IgD-negative memory B cell (primary cell): Measurements from ENCODE around the gene RGS3. TPM values are rescaled to one million over a fixed set of nuclear protein-coding genes. Genes with fewer than 3 reads are reported as not detected.
"Not testable (repeated sequence)": the region's sequence is repeated elsewhere in the genome, so short reads cannot be mapped to it uniquely, and the experiment has no call there.

Experiments used
- H3K27ac Mint-ChIP-seq, 3 donors: one replicate each; pipeline ENCODE4 v1.8.0; 2020 to 2022; ENCODE audit warnings: mild to moderate bottlenecking in 3 of 3, mixed read lengths in 3 of 3, moderate library complexity in 1 of 3
- H3K27me3 Mint-ChIP-seq: one replicate; pipeline ENCODE4 v1.8.0; 2021; ENCODE audit warnings: mixed read lengths
- H3K36me3 Mint-ChIP-seq: one replicate; pipeline ENCODE4 v1.8.0; 2020; ENCODE audit warnings: mild to moderate bottlenecking, mixed read lengths
- H3K4me1 Mint-ChIP-seq, 3 donors: one replicate each; pipeline ENCODE4 v1.8.0; 2020 to 2022; ENCODE audit warnings: mixed read lengths in 3 of 3, mild to moderate bottlenecking in 1 of 3
- H3K4me3 Mint-ChIP-seq, 4 donors: one replicate each; pipeline ENCODE4 v1.8.0; 2020 to 2022; ENCODE audit warnings: mild to moderate bottlenecking in 4 of 4, mixed read lengths in 4 of 4, moderate library complexity in 3 of 4
- H3K9me3 Mint-ChIP-seq, 3 donors: one replicate each; pipeline ENCODE4 v1.8.0; 2020 to 2021; ENCODE audit warnings: mixed read lengths in 3 of 3, mild to moderate bottlenecking in 1 of 3
- polyA plus RNA-seq: library from polyadenylated mRNA; unstranded; fragments of 300-500 nt; fragmentation: Illumina TruSeq; gene quantifications from one replicate; pipeline ENCODE4 v1.2.3, GENCODE V29; 2021

Gene RGS3
- polyA plus RNA-seq, 1 donor from 2014 or later = 16.2 TPM

GRCh38 chr9:113491147-113491546, 27.6 kb downstream of the RGS3 start:
- H3K4me3 Mint-ChIP-seq, H3K27ac Mint-ChIP-seq, H3K4me1 Mint-ChIP-seq, H3K27me3 Mint-ChIP-seq, H3K36me3 Mint-ChIP-seq, H3K9me3 Mint-ChIP-seq: not testable (repeated sequence)

- Mint-ChIP-seq H3K27me3 (no peaks in the 10 kb centered on the region), H3K4me3 (no peak overlapping the region), H3K27ac (no peak overlapping the region), H3K36me3 (no peaks in the 10 kb centered on the region), H3K9me3 (no peaks in the 10 kb centered on the region), H3K4me1 (peaks cover 0 to 2% (median 0%) of the 10 kb centered on the region in 3 donors)
Observed at GRCh38 chr9:113492343-113493202, 29.0 kb downstream of the RGS3 start.

GRCh38 chr9:113493203-113493520, 29.6 kb downstream of the RGS3 start:
- Mint-ChIP-seq H3K9me3 (no peaks in the 10 kb centered on the region), H3K4me1 (peaks cover 0 to 2% (median 0%) of the 10 kb centered on the region in 3 donors), H3K36me3 (no peaks in the 10 kb centered on the region), H3K27me3 (no peaks in the 10 kb centered on the region), H3K27ac (no peak overlapping the region), H3K4me3 (no peak overlapping the region)

GRCh38 chr9:113495526-113495925, 32.0 kb downstream of the RGS3 start:
- Mint-ChIP-seq H3K4me3 (no peak overlapping the region), H3K27ac (no peak overlapping the region), H3K27me3 (no peaks in the 10 kb centered on the region), H3K36me3 (peaks cover 1% of the 10 kb centered on the region), H3K4me1 (peaks cover 0 to 3% (median 0%) of the 10 kb centered on the region in 3 donors), H3K9me3 (peaks cover 0 to 2% (median 0%) of the 10 kb centered on the region in 3 donors)

GRCh38 chr9:113497051-113497450, 33.5 kb downstream of the RGS3 start:
- Mint-ChIP-seq H3K27me3 (no peaks in the 10 kb centered on the region), H3K4me3 (no peak overlapping the region), H3K4me1 (peaks cover 0 to 3% (median 0%) of the 10 kb centered on the region in 3 donors), H3K36me3 (peaks cover 3% of the 10 kb centered on the region), H3K27ac (no peak overlapping the region), H3K9me3 (peaks cover 0 to 2% (median 0%) of the 10 kb centered on the region in 3 donors)

GRCh38 chr9:113499153-113499875, 35.8 kb downstream of the RGS3 start:
- Mint-ChIP-seq H3K27me3 (no peaks in the 10 kb centered on the region), H3K27ac (peak overlapping the region in 2 of 3 donors; percentile 39 to 92), H3K36me3 (peaks cover 3% of the 10 kb centered on the region), H3K4me3 (no peak overlapping the region), H3K4me1 (peaks cover 0 to 4% (median 2%) of the 10 kb centered on the region in 3 donors), H3K9me3 (peaks cover 0 to 2% (median 0%) of the 10 kb centered on the region in 3 donors)

- Mint-ChIP-seq H3K4me3 (no peak overlapping the region), H3K4me1 (peaks cover 0 to 4% (median 2%) of the 10 kb centered on the region in 3 donors), H3K9me3 (peaks cover 0 to 2% (median 0%) of the 10 kb centered on the region in 3 donors), H3K36me3 (peaks cover 3% of the 10 kb centered on the region), H3K27ac (peak overlapping the region in 1 of 3 donors; percentile 92), H3K27me3 (no peaks in the 10 kb centered on the region)
Observed at GRCh38 chr9:113499876-113500497, 36.5 kb downstream of the RGS3 start.

- H3K36me3 Mint-ChIP-seq = peaks cover 6% of the 10 kb centered on the region
- H3K27ac Mint-ChIP-seq = no peak overlapping the region
- peaks cover 0 to 2% (median 0%) of the 10 kb centered on the region in 3 donors for H3K9me3 Mint-ChIP-seq
- peaks cover 0 to 4% (median 2%) of the 10 kb centered on the region in 3 donors for H3K4me1 Mint-ChIP-seq
- H3K27me3 Mint-ChIP-seq = no peaks in the 10 kb centered on the region
- H3K4me3 Mint-ChIP-seq = no peak overlapping the region
Observed at GRCh38 chr9:113501129-113501686, 37.7 kb downstream of the RGS3 start.

- H3K36me3 Mint-ChIP-seq = peaks cover 6% of the 10 kb centered on the region
Observed at GRCh38 chr9:113501852-113502251, 38.3 kb downstream of the RGS3 start.

GRCh38 chr9:113502427-113503034, 39.0 kb downstream of the RGS3 start:
- Mint-ChIP-seq H3K27me3 (no peaks in the 10 kb centered on the region), H3K4me3 (no peak overlapping the region), H3K9me3 (peaks cover 0 to 2% (median 0%) of the 10 kb centered on the region in 3 donors), H3K4me1 (peaks cover 0 to 4% (median 2%) of the 10 kb centered on the region in 3 donors), H3K36me3 (peaks cover 6% of the 10 kb centered on the region), H3K27ac (no peak overlapping the region)

More at GRCh38 chr9:113501852-113502251, 38.3 kb downstream of the RGS3 start:
- Mint-ChIP-seq H3K27ac (no peak overlapping the region), H3K27me3 (no peaks in the 10 kb centered on the region), H3K9me3 (peaks cover 0 to 2% (median 0%) of the 10 kb centered on the region in 3 donors), H3K4me1 (peaks cover 0 to 4% (median 2%) of the 10 kb centered on the region in 3 donors), H3K4me3 (no peak overlapping the region)

GRCh38 chr9:113503131-113503541, 39.6 kb downstream of the RGS3 start:
- Mint-ChIP-seq H3K27me3 (no peaks in the 10 kb centered on the region), H3K27ac (no peak overlapping the region), H3K36me3 (peaks cover 6% of the 10 kb centered on the region), H3K9me3 (peaks cover 0 to 2% (median 0%) of the 10 kb centered on the region in 3 donors), H3K4me3 (no peak overlapping the region), H3K4me1 (peaks cover 0 to 4% (median 2%) of the 10 kb centered on the region in 3 donors)

- H3K36me3 Mint-ChIP-seq = peaks cover 6% of the 10 kb centered on the region
- no peak overlapping the region for H3K4me3 Mint-ChIP-seq
- peak overlapping the region in 1 of 3 donors; percentile 37 for H3K27ac Mint-ChIP-seq
- H3K27me3 Mint-ChIP-seq = peaks cover 2% of the 10 kb centered on the region
- peaks cover 0 to 4% (median 2%) of the 10 kb centered on the region in 3 donors for H3K4me1 Mint-ChIP-seq
- peaks cover 0 to 2% (median 0%) of the 10 kb centered on the region in 3 donors for H3K9me3 Mint-ChIP-seq
Observed at GRCh38 chr9:113503613-113504211, 40.2 kb downstream of the RGS3 start.

- Mint-ChIP-seq H3K4me1 (peaks cover 0 to 4% (median 0%) of the 10 kb centered on the region in 3 donors), H3K4me3 (no peak overlapping the region), H3K9me3 (no peaks in the 10 kb centered on the region), H3K27ac (no peak overlapping the region), H3K27me3 (peaks cover 2% of the 10 kb centered on the region), H3K36me3 (peaks cover 4% of the 10 kb centered on the region)
Observed at GRCh38 chr9:113504725-113505590, 41.4 kb downstream of the RGS3 start.
